Panc1 (cell line): Measurements from ENCODE around the gene GABPB1. TPM values are rescaled to one million over a fixed set of nuclear protein-coding genes. Genes with fewer than 3 reads are reported as not detected.

Experiments
- ATAC-seq: fragments of 200-7000 bp; cut with Tn5 transposase; 2 replicates; pipeline ENCODE4 v1.9.1; 2020; ENCODE audit warnings: mild to moderate bottlenecking, moderate library complexity
- BruUV-seq: library from RNA; stranded (reverse); fragments of 400-500 nt; replicated peaks from 2 replicates; lab custom pipeline; 2021; lab: Mats Ljungman, UMichigan
- CTCF ChIA-PET: fragments of 300-600 bp; sonication (Branson Sonifier 250); formaldehyde crosslinking; loops from one replicate; lab custom pipeline; 2022; ENCODE audit warnings: antibody characterized with exemption; lab: Charles Lee
- POLR2A ChIA-PET: fragments of 300-600 bp; sonication (Branson Sonifier 250); formaldehyde crosslinking; loops from one replicate; lab custom pipeline; 2022; ENCODE audit warnings: antibody characterized with exemption; lab: Charles Lee
- DNase-seq: peaks from one replicate; pipeline ENCODE4 v3.0.0-alpha.2; 2010; ENCODE audit warnings: low read depth, low spot score
- H3K27ac ChIP-seq: 2 replicates; pipeline ENCODE4 v1.5.1; 2011; ENCODE audit warnings: mild to moderate bottlenecking, low read length, inconsistent platforms
- H3K27me3 ChIP-seq: fragments of 200-500 bp; sonication (Bioruptor generic); 2 replicates; pipeline ENCODE4 v1.6.0; 2014; ENCODE audit warnings: low read length, inconsistent platforms; ENCODE audit not compliant: control insufficient read depth, insufficient read depth
- H3K36me3 ChIP-seq: fragments of 200-500 bp; sonication (Bioruptor generic); 2 replicates; pipeline ENCODE4 v1.5.1; 2014; ENCODE audit warnings: inconsistent platforms, mild to moderate bottlenecking, low read length, moderate library complexity; ENCODE audit not compliant: control insufficient read depth, insufficient read depth
- H3K4me1 ChIP-seq: 2 replicates; pipeline ENCODE4 v1.5.1; 2011; ENCODE audit warnings: inconsistent platforms, mild to moderate bottlenecking, low read length, moderate library complexity; ENCODE audit not compliant: control insufficient read depth, insufficient read depth
- H3K4me3 ChIP-seq, 2 experiments: 2 replicates each; pipeline ENCODE4 v1.5.1; 2011 to 2012; ENCODE audit warnings: low read depth in 2 of 2, low read length in 2 of 2, mild to moderate bottlenecking in 2 of 2, inconsistent platforms in 1 of 2, moderate library complexity in 1 of 2
- H3K9me3 ChIP-seq: fragments of 200-500 bp; sonication (Bioruptor generic); 2 replicates; pipeline ENCODE4 v1.5.1; 2014; ENCODE audit warnings: low read depth, mild to moderate bottlenecking, inconsistent platforms, low read length, moderate library complexity; ENCODE audit not compliant: control insufficient read depth, insufficient read depth
- POLR2AphosphoS5 ChIP-seq: IDR thresholded peaks from 2 replicates; pipeline ENCODE4 v1.6.1; 2012; ENCODE audit warnings: mild to moderate bottlenecking, low read depth, low read length, moderate library complexity
- SIN3A ChIP-seq: IDR thresholded peaks from 2 replicates; pipeline ENCODE4 v1.6.1; 2012; ENCODE audit warnings: low read depth, mild to moderate bottlenecking, low read length, moderate library complexity, borderline replicate concordance; ENCODE audit not compliant: insufficient read depth
- TCF7L2 ChIP-seq: IDR thresholded peaks from 2 replicates; pipeline ENCODE4 v1.6.1; 2011; ENCODE audit warnings: mild to moderate bottlenecking, low read depth, low read length, inconsistent platforms
- in situ Hi-C: cut with HindIII; loops from 2 replicates; pipeline ENCODE4 v1.10.0; 2016; ENCODE audit warnings: low sequenced_read_pairs, low pct_unique_long_range_greater_than_20kb
- intact Hi-C: fragments of 100-400 bp; cut with micrococcal nuclease; formaldehyde crosslinking; loops from one replicate; pipeline ENCODE4 v1.10.0; 2022; ENCODE audit not compliant: unreplicated experiment
- total RNA-seq: library from RNA; stranded (reverse); gene quantifications from one replicate; pipeline ENCODE4 v1.2.1, GENCODE V29; 2021; ENCODE audit not compliant: unreplicated experiment
- TF ChIP-seq, protein P1 (sequence below): fragments of 450-650 bp; IDR thresholded peaks from 2 replicates; pipeline ENCODE4 v1.5.1; 2017; ENCODE audit warnings: mild to moderate bottlenecking
- TF ChIP-seq, protein P2 (sequence below), 2 experiments: IDR thresholded peaks; 2 replicates each; pipeline ENCODE4 v1.6.1; 2011 to 2012; ENCODE audit warnings: low read depth in 2 of 2, control low read depth in 1 of 2, low read length in 1 of 2, mild to moderate bottlenecking in 1 of 2, moderate library complexity in 1 of 2; ENCODE audit not compliant: insufficient read depth in 1 of 2

GABPB1 gene
- total RNA-seq, 1 experiment from 2014 or later = 20.0 TPM

DNA sequence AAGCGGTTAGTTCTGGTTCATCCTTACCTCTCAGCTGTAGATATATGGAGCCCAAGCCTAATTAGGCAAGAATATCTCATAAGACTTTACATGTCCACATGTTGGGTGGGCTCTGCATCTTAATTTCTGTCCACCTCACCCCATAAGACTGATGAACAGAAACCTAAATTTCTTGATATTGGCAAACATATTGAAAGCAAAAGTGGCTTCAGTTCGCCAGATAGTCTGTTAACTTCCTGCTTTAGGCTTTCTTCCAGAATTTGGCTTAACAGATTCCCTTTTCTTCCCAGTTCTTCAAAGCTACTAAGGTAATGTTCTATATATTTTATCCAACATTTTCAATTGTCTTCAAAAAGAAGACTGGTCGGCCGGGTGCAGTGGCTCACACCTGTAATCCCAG lies 19.7 kb downstream of the GABPB1 start:
- no peak for DNase-seq
- CTCF ChIA-PET = interaction anchor here (0.6 kb wide), 1 partner anchor 219 kb away, joined by 3 read pairs; no protein-coding TSS in a partner anchor

DNA sequence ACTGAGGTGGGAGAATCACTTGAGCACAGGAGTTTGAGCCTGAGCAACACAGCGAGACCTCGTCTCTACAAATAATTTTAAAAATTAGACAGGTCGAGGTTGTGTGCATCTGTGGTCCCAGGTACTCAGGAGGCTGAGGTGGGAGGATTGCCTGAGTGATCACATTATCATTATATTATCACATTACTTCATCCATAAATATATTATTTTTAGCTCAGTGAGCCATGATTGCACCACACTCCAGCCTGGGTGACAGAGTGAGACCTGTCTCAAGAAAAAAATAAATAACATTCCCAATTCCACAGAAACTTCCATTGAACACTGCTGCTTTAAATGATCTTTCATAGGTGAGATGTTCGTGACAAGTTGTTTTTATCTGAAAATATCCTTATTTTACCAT lies 21.8 kb downstream of the GABPB1 start:
- ChIA-PET POLR2A (no interaction called here), CTCF (no interaction called here)
- DNase-seq = no peak
- TF ChIP-seq, protein P1, sequence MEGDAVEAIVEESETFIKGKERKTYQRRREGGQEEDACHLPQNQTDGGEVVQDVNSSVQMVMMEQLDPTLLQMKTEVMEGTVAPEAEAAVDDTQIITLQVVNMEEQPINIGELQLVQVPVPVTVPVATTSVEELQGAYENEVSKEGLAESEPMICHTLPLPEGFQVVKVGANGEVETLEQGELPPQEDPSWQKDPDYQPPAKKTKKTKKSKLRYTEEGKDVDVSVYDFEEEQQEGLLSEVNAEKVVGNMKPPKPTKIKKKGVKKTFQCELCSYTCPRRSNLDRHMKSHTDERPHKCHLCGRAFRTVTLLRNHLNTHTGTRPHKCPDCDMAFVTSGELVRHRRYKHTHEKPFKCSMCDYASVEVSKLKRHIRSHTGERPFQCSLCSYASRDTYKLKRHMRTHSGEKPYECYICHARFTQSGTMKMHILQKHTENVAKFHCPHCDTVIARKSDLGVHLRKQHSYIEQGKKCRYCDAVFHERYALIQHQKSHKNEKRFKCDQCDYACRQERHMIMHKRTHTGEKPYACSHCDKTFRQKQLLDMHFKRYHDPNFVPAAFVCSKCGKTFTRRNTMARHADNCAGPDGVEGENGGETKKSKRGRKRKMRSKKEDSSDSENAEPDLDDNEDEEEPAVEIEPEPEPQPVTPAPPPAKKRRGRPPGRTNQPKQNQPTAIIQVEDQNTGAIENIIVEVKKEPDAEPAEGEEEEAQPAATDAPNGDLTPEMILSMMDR = no peak
- TF ChIP-seq, protein P2, sequence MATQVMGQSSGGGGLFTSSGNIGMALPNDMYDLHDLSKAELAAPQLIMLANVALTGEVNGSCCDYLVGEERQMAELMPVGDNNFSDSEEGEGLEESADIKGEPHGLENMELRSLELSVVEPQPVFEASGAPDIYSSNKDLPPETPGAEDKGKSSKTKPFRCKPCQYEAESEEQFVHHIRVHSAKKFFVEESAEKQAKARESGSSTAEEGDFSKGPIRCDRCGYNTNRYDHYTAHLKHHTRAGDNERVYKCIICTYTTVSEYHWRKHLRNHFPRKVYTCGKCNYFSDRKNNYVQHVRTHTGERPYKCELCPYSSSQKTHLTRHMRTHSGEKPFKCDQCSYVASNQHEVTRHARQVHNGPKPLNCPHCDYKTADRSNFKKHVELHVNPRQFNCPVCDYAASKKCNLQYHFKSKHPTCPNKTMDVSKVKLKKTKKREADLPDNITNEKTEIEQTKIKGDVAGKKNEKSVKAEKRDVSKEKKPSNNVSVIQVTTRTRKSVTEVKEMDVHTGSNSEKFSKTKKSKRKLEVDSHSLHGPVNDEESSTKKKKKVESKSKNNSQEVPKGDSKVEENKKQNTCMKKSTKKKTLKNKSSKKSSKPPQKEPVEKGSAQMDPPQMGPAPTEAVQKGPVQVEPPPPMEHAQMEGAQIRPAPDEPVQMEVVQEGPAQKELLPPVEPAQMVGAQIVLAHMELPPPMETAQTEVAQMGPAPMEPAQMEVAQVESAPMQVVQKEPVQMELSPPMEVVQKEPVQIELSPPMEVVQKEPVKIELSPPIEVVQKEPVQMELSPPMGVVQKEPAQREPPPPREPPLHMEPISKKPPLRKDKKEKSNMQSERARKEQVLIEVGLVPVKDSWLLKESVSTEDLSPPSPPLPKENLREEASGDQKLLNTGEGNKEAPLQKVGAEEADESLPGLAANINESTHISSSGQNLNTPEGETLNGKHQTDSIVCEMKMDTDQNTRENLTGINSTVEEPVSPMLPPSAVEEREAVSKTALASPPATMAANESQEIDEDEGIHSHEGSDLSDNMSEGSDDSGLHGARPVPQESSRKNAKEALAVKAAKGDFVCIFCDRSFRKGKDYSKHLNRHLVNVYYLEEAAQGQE (IDR thresholded peaks at IDR 0.05; ENCODE audit: insufficient read depth in 1 of 2, low read depth in 2 of 2, low read length in 1 of 2) = no peak
- no peak for TF ChIP-seq POLR2AphosphoS5
- no peak for TF ChIP-seq SIN3A
- TF ChIP-seq TCF7L2 = no peak
- H3K9me3 ChIP-seq = no peaks in the 10 kb centered on the region
- in situ Hi-C loops (no loop called here), intact Hi-C loops (no loop called here)
- no peaks in the 10 kb centered on the region for H3K4me1 ChIP-seq
- no peaks in the 10 kb centered on the region for H3K36me3 ChIP-seq
- H3K4me3 ChIP-seq = no peak overlapping the region
- no peaks in the 10 kb centered on the region for H3K27me3 ChIP-seq
- ATAC-seq = no peak
- H3K27ac ChIP-seq = no peak overlapping the region
- BruUV-seq = no TSS peak

More for the DNA sequence above, 19.7 kb downstream of the GABPB1 start:
- no peaks in the 10 kb centered on the region for H3K36me3 ChIP-seq
- intact Hi-C loops = no loop called here
- POLR2A ChIA-PET = no interaction called here
- H3K27ac ChIP-seq = no peak overlapping the region
- no peaks in the 10 kb centered on the region for H3K9me3 ChIP-seq
- BruUV-seq = no TSS peak
- H3K27me3 ChIP-seq = no peaks in the 10 kb centered on the region
- in situ Hi-C loops = no loop called here
- no peak for ATAC-seq
- TF ChIP-seq, protein P2 (IDR thresholded peaks at IDR 0.05; ENCODE audit: insufficient read depth in 1 of 2, low read depth in 2 of 2, low read length in 1 of 2) = no peak
- no peak for TF ChIP-seq POLR2AphosphoS5
- no peak for TF ChIP-seq TCF7L2
- TF ChIP-seq, protein P1 = no peak
- TF ChIP-seq SIN3A = no peak
- H3K4me3 ChIP-seq = no peak overlapping the region
- no peaks in the 10 kb centered on the region for H3K4me1 ChIP-seq
